ENCODE data around the gene PSMA7.
"Not testable (repeated sequence)": the region's sequence is repeated elsewhere in the genome, so short reads cannot be mapped to it uniquely, and the experiment has no call there.

PSMA7 gene

DNA sequence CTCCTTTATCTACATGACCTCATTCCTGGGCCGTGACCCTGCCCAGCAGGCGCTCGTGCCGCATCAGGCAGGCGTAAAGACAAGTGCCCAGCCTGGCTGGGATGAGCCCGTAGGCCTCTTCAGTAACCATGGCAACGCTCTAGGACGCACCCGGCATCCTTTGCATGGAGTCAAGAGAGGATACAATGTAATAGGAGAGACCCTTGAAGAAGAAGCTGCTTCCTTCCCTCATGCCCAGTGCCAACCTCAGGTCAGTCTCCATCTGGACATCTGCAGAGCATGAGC is 25.9 kb downstream of the PSMA7 start:
- peak; percentile 51 for DNase-seq

GRCh38 chr20:62116558-62117361 is 26.4 kb downstream of the PSMA7 start:
- DNase-seq = no peak

- DNase-seq = not testable (repeated sequence)
Observed at GRCh38 chr20:62115800-62116407, 27.3 kb downstream of the PSMA7 start.

GRCh38 chr20:62114894-62115293 is 28.3 kb downstream of the PSMA7 start:
- no peak for DNase-seq

- no peak for DNase-seq
Observed at GRCh38 chr20:62112368-62112767, 30.8 kb downstream of the PSMA7 start.

GRCh38 chr20:62111148-62111547 is 32.0 kb downstream of the PSMA7 start:
- no peak for DNase-seq

DNA sequence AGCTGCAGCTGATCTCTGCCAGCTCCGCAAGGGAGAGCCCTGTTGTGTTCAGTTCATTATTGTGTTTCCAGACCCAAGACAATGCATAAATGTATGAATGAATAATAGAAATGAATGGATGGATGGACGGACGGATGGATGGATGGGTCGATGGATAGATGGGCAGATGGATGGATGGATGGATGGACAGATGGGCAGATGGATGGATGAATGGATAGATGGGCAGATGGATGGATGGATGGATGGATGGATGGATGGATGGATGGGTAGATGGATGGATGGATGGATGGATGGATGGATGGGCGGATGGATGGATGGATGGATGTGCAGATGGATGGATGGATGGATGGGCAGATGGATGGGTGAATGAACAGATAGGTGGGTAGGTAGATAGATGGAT is 37.6 kb downstream of the PSMA7 start:
- no peak for DNase-seq

- no peak for DNase-seq
Observed at GRCh38 chr20:62104791-62105345, 38.3 kb downstream of the PSMA7 start.

DNA sequence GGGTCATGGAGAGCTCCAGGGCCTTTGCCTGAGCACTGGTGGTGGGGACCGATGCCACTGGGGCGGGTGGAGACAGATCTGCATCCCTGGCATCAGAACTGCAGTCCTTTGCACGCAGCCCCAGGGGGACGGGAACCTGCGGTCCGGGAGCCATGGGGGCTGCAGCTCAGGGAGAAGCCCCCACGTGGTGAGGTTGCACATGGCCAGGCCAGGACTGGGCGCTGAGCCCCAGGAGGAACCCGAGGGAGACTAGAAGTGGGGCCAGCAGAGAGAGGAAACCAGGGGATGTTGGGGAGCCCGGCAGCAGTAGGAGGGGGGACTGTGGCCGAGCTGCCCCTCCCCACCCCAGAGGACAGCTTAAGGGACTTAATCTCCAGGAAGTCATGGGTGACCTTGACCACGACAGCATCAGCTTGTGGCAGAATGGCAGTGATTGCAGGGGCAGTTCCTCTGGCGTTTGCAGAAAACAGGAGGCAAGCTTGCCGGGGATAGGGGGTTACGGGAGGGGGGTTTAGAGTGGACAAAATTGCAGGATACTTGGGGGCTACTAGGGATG is 38.9 kb downstream of the PSMA7 start:
- no peak for DNase-seq

DNA sequence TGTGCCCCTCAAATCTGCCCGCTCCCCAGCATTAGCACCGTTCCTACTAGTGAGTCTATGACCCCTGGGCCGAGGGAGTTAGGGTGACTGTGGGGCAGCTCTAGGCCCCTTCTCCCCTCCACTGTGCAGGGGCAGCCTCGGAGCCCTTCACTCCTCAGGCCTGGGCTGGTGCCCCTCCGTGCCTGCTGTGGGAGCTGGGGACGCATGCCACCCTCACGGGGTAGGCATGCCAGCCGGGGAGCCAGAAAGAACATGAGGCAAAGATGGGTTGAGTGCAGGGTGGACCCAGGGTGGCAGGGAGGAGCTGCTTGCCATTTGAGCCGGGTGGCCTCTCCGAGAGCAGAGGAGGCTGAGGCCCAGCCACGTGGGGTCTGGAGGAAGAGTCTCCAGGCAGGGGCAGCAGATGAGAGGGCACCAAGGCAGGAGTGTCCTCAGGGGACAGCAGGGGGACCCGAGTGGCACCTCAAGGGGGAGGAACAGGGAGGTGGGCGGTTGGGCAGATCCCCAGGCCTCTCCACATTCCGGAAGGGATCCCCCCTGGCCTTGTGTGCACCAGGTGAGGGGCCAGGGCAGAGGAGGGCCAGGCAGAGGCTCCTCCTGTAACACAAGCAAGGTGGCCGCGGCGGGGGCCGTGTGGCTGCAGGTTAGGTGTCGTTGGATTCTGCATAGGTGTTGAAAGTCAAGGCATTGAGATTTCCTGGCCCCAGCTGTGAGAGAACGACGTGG is 39.5 kb downstream of the PSMA7 start:
- no peak for DNase-seq

GRCh38 chr20:62101078-62101477 is 42.1 kb downstream of the PSMA7 start:
- no peak for DNase-seq

DNA sequence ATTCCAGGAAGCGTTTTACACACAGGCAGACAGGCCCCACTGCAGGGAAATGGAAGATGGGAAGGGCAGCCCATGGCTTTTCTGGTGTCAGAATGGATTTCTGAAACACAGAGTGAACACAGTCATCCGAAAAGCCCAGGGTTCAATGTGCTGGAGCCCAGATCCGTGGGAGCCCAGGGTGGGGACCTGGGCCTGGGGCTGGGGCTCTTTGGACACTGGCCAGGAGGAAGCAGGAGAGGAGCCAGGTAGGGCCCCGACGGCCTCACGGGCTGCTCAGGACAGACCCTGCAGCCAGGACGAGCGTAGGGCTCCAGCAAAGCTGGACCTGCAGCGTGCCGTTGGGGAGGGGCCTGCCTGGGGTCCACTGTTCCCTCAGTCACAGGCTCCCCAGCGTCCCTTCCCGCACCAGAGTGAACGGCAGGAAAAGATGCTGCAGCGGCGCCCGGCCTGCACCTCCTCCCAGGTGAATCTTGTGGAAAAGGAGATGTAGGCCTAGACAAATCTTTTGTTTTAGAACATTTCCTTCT is 45.2 kb downstream of the PSMA7 start:
- DNase-seq = no peak

GRCh38 chr20:62096421-62097380 is 46.5 kb downstream of the PSMA7 start:
- DNase-seq = no peak

GRCh38 chr20:62089393-62089792 is 53.8 kb downstream of the PSMA7 start:
- DNase-seq = no peak

DNA sequence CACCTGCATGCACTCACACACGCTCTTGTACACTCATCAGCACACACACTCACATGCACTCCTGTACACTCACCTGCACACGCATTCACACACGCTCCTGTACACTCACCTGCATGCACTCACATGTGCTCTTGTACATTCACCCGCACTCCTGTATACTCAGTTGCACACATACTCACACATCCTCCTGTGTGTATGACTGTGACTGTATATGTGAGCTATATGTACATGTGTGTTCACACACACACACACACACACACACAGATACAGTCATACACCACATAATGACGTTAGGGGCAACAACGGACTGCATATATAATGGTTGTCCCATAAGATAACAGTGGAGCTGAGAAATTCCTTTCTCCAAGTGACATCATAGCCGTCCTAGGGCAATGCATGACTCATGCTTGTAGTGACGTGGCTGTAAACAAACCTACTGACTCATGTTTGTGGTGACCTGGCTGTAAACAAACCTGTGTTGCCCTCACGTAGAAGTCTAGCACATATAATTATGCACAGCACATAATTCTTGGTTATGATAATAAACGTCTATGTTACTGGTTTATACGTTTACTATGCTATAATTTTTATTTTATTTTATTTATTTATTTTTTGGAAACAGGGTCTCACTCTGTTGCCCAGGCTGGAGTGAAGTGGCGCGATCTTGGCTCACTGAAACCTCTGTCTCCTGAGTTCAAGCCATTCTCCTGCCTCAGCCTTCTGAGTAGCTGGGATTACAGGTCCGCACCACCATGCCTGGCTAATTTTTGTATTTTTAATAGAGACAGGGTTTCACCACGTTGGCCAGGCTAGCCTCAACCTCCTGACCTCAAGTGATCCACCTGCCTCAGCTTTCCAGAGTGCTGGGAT is 54.7 kb downstream of the PSMA7 start:
- DNase-seq = no peak

DNA sequence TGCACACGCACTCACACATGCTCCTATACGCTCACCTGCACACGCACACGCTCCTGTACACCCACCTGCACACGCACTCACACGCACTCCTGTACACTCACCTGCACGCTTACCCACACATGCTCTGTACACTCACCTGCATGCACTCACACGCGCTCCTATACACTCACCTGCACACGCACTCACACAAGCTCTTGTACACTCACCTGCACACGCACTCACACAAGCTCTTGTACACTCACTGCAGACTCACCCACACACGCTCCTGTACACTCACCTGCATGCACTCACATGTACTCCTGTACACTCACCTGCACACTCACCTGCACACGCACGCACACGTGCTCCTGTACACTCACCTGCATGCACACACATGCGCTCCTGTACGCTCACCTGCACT is 55.6 kb downstream of the PSMA7 start:
- no peak for DNase-seq

GRCh38 chr20:62087227-62087626 is 56.0 kb downstream of the PSMA7 start:
- DNase-seq = no peak

Measured in NCI-H187 treated with DMSO at 0.1 percent for 48 hours (cell line).